ENCODE measurements around the gene EPB41L1.

Gene EPB41L1

DNA sequence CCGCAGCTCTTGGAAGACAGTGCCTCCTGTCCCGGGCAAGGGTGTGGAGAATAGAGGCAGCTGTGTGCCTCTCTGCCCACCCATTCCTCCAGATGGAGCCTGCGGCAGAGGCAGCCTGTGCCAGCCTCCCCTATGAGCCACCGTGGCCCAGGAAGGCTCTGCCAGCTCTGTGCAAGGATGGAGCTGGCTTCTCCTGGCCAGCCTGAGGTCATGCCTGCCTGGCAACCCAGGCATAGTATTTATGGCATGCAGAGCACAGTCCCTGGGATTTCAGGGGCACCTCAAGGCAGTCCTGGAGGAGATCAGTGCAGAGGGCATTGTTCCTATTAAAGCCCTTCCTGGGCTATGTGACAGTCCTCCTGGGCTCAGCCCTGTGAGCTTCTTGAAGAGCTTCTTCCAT is 1.5 kb downstream of the EPB41L1 start:
- DNase-seq: no peak

DNA sequence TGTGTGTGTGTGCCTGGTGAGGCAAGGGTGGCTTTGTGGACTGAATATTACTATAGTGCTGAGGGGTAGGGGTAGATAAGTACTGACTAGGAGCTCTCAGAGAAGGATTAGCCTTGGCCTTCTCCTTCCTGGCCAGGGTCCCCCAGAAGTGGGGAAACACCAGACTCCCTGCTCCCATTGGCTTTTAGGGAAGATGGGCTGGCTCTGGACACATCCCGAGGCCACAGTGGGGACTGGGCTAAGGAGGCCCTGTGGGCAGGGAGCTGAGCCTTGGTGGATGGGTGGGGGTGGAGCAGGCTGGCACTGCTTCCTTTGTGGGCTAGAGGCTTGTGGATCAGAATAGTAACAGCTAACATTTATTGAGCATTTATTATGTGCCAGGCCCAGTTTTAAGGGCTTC is 3.1 kb downstream of the EPB41L1 start:
- no peak for DNase-seq

DNA sequence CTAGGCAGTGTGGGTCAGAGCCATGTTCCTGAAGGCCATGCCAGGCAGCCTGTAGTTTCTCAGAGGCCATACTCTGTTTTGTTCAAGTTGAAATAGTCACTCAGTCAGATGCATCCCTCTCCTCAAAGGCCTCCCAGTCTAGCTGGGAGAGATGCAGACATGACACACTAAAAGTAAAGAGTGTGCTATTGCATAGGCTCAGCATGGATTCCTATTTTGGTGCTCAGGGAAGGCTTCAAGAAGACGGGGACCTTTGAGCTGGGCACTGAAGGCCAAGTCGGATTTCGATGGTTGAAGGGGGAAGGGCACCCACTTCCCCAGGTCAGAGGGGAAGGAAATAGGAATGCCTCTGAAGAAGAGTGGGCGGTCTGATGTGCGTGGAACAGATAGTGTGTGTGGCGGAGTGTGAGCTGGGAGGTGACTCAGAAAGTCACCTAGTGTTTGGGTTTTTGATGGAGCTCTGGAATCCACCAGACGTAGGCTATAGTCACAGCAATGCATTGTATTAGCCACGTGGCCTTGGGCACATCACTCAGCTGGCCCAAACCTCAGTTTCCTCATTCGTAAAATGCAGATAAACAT is 3.7 kb downstream of the EPB41L1 start:
- no peak for DNase-seq

DNA sequence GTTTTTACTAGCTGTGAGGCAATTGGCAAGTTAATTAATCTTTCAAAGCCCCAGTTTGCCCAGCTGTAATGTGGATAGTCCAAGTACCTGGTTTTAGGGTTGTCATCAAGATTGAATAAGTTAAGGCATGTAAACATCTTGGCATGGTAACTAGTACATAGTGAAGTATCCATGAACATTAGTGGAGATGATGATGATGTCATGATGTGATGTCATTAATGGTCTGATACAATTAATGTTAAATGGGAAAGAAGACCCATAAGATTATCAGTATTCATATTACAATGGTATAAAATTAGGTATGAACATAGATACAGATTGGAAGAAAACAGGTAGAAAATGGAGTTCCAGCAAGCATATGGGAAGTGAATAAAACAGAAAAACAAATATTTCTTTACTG is 5.3 kb downstream of the EPB41L1 start:
- no peak for DNase-seq

DNA sequence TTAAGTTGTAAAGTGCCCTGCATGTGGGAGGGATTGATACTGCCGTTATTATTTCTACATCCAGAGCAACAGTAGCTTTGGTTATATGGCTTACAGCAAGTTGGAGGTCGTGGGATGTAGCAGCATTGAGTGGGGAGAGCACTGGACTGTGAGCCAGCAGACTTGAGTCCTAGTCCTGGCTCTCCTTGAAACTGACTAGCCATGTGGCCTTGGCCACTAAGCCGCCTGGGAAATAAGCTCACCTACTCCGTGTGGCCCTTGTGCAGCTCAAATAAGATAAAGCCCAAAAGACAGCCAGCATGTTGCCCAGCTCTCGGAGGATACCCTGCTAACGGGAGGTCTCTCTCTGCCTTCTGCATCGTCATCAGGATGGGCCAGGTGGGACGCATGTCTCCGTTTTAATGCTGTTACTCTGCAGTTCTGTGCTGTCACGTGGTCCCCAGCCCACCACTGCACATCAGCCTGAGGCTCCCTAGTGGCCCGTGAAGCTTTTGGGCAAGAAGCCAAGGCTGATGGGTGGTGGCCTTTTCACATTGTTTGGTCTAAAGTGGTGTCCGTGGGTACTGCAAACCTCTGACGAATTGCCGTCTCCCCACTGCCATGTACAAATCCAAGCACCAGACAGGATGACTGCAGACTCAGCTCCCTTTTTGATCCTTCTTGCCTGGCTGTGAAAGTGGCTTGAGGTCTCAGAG is 7.9 kb downstream of the EPB41L1 start:
- no peak for DNase-seq

DNA sequence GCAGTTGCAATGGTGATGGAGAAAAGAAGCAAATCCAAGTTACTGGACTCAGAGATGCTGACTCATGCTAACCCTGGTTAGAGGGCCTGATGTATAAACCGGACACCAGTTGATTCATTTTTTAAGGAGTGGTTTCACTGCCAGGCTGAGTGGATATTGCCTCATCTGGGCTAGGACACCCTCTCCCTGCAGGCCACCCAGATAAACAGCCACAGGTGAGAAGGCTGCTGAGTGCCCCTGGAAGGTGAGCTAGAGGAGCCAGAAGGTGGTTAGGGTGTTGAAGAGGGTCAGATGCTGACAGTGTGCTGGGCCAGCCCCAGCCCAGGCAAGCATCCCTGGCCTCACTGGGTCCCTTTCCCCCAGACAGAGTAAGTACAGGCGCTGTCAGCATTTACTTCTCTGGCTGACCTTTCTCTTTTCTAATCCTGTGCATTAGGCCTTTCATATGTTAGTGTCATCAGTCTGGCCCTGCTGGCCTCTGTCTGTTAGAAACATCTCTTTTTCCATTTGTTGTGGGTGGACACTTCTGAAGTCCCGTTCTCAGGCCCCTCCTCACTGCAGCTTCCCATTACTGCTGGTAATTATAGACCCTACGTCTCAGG is 13.5 kb downstream of the EPB41L1 start:
- peak in 2 of 3 donors; percentile 8 to 20 for DNase-seq

DNA sequence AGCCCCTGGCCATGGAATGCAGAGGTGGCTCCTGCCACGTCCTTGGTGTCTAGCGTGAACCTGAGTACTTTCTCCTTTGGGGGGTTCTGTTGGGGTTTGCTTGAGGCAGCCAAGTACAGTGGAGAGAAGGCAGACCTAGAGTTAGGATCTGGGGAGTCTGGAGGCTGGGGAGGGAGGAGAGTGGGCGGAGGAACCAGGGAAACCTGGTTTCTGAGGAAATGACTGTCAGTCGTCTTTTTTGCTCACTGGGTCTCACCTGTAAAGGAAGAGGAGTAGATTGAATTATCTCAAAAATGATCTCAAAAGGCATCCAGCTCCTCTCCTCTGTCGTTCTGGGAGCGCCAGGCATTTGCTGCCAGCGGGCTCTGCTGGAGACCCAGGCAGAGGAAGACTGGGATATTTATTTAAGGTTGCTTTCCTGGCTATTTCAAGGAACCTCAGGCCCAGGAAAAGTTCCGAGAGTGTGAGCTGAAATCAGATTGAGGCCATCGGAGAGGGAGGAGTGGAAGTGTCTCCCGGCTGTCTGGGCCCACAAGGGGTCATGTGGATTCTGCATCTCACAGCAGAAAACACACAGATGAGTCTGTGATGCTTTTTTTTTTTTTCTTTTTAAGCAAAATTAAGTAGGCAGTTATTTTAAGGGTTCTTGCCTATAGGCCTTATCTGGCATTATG is 16.1 kb downstream of the EPB41L1 start:
- no peak for DNase-seq

DNA sequence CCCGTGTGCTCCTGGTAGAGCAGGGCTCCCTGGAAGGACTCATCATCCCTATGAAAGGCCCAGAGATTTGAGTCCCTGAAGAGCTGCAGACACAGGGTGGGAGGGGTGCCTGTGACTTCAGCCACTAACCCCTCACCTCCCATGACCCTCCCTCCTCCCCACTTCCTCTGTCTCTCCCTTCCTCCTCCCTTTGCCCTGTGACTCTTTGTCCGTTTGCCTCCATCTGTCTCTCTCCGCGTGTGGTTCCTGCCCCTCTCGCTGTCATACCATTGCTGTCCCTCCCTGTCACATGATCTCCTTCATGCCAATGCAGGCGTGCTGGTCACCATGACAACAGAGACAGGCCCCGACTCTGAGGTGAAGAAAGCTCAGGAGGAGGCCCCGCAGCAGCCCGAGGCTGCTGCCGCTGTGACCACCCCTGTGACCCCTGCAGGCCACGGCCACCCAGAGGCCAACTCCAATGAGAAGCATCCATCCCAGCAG is 19.0 kb downstream of the EPB41L1 start:
- DNase-seq: peak; percentile 40 to 47 (median 45)

DNA sequence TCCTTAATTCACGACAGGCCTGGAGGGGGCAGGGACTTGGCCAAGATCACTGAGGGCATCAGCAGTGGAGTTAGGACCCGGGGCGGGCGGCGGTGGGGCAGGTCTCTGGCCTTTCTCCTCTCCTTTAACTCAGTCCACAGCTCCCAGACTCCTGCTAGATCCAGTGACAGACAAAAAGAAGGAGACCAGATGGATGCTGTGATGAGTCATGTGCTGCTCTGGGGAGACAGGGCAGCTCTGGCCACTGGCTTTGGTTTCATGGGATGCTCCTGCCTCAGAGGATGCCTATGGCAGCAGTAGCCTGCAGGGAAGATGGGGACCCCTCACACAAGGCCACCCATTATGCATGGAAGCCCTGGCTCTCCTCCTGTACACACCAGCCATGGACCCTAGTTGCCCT is 20.5 kb downstream of the EPB41L1 start:
- DNase-seq: no peak

DNA sequence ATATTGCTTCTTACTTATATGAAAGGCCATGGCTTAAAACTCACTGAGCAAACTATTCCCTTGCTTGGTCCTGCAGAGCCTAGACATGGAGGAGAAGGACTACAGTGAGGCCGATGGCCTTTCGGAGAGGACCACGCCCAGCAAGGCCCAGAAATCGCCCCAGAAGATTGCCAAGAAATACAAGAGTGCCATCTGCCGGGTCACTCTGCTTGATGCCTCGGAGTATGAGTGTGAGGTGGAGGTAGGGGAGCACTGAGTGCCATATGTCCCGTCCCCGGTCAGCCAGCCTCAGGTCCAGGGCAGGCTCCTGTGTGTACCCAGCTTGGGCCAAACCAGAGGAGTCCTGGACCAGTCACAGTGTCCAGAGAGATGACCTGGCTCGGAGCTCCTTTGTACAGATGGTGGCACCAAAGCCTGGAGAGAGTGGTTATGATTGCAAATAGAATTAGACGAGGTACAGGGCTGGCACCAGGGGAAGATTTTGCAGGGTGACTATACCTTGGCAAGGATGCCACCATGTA is 21.0 kb downstream of the EPB41L1 start:
- DNase-seq: no peak

DNA sequence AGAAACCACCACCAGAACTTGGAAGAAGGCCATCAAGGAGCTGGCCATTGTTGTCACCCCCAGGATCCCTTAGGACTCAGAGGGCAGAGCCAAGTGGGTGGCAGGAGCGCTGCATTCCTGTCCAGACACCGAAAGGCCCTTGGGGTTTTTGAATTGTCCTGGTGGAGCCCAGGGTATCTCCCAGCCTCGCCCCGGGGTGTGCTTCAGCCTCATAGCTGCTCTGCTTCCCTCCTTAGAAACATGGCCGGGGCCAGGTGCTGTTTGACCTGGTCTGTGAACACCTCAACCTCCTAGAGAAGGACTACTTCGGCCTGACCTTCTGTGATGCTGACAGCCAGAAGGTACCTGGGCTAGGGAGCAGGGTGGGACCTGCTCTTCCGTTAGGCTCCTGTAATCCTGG is 23.2 kb downstream of the EPB41L1 start:
- DNase-seq: no peak

DNA sequence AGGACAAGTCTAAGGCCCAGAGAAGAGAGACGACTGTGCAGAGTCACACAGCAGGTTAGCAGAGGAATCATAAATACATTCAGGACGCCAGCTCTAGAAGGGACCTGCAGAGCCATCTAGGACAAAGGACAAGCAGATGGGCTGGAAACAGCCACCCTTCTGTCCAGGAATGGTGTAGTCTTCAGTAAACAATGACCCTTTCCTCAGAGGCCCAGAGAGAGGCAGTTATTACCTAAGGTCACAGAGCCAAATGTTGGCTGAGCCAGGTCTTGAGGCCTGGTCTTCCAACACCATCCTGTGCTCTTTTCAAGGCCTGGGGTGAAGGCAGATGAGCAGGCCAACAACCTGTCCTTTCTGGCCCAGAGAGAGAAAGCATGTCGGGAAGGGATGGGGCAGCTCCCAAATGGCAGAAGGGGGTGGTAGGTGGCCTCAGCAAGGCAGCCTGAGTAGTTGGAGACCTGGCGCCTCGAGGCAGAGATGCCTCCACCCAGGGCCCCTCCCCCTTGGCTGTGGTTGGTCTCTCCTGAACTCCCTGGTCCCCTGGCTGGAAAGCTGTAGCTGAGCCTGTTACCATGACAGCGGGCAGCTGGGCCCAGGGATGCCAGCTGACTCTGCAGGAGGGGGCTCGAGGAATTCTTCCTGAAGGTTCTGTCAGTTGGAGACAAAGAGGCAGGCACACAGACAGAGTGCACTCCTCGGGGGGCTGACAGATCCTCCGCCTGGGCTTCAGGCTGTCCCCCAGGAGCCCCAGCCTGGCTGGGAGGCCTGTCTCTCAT is 24.8 kb downstream of the EPB41L1 start:
- DNase-seq: no peak

DNA sequence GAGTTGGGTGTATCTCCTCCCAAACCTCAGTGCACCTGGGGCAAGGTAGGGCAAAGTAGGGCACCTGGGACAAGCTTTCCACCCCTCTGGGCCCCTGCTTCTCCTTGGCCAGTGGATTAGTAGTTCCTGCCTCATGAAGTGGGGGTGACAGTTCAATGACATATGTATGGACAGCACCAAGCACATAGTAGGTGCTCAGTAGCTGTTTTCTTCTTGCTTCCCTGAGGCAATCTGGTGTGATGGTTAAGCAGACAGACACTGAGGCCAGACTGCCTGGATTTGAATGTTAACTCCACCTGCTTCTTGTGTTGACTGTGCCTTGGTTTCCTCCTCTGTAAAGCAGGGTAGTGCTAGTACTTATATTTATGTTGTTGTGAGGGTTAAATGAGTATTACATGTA is 25.8 kb downstream of the EPB41L1 start:
- DNase-seq: no peak

DNA sequence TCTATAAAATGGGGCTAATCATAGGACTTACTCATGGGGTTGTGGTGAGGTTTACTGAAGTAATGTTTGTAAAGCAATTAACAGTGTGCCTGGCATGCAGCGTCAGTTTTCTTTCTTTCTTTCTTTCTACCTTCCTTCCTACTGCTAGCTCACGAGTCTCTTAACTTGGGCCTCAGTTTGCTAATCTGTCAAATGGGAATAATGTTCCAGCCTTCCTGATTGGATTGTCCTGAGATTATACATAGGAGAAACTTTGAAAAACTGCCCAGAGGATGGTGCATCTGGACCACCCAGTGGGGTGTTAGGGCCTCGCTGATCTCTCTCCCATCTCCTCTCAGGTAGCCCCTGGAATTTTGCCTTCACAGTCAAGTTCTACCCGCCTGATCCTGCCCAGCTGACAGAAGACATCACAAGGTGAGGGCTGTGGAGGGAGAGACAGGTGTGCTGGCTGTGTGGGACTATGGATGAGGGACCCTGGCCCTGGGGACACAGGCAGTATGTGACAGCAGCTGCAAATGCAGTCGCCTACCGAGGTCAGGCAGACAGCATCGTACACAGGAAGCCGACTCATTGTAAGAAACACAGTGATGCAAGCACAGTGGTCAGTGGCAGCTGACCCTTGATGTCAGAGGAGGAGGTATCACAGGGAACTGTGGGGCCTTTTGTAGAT is 27.5 kb downstream of the EPB41L1 start:
- DNase-seq: peak; percentile 57 to 67 (median 62)

DNA sequence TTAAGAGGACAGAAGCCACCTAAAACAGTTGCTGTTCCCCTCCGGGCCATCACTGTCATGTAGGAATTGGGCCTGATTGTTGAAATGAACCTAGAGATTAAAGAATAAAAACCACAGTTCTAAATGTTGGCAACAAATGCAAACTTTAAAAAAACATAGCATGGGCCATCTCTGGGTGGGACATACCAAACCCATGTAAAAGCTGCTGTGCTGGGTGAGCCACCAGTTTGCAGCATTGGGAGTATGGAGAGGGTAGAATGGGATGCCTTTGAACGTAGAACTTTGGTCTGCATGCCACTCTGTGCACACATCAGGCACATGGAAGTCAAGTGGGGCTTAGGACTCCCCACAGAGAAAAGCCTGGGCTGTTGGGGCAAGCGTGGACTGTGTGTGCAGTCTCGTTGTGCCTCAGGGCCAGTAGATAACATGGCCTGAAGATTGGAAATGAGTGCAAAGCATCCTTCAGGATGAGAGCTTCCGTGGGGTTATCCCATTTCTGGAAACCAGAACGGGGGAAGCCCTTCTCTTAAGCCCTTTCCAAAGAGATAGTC is 28.1 kb downstream of the EPB41L1 start:
- DNase-seq: no peak

DNA sequence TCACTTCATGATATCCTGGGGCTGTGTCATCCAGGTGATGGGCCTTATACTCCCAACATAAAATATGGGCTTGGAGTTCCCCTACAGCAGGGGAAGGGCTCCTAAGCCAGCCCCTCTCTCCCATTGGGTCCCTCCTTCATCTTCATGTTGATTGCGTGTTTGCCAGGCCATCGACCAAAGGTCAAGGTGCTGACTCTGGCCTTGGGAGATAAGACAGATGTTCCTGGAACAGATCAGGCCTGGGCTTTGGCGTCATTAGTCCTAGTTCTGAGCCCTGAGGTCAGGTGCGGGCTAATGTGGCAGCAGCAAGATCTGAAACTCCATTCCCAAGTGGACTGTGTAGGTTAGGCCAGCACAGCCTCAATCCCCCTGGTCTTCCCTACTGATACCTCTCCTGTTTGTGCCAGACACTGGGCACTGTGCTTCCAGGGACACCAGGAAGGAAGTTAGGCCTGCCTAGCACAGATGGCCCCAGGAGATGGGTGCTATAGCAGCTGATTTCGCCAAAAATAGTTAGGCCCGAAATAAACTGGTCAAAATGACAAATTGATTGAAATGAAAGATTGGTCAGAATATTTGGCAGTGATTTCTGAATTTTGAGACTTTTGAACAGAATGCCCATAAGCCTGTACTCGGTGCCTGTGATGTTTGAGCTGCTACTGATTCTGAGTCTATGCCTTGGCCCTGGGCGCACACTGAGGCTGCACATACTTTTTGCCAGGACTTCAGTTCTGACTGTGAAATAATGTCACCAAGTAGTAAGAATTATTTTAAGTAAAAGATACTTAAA is 28.8 kb downstream of the EPB41L1 start:
- no peak for DNase-seq

DNA sequence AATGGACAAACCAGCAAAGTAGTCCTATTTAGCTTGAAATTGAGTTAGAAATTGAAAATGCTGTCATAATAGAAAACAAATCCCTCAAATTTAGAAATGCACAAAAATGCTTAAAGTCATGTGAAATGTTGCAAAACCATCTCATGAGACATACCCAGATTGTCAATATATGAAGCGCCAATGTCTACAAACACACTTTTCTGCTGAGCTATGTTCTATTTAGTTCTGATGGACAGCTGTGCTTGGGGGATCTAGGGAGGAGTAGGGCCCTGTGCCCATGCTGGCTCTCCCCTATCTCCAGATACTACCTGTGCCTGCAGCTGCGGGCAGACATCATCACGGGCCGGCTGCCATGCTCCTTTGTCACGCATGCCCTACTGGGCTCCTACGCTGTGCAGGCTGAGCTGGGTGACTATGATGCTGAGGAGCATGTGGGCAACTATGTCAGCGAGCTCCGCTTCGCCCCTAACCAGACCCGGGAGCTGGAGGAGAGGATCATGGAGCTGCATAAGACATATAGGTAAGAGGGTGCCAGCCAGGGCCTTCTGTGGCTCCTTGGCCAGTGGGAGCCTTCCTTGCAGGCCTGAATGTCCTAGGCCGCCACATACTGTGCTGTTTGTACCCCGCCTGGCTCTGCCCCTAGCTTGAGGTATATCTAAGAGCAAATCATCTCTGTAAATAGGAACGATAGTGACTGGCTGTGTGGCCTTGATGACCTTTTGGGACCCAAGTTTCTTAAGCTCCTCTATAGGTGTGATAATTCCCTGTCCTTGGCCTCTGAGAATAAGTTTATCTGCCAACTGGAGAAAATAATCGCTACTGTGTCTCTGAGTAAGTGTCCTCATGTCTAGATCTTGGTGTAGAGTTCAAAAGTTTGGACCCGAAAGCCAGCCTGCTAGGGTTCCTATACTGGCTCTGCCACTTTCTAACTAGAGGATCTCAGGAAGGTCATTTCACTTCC is 30.6 kb downstream of the EPB41L1 start:
- DNase-seq: no peak

DNA sequence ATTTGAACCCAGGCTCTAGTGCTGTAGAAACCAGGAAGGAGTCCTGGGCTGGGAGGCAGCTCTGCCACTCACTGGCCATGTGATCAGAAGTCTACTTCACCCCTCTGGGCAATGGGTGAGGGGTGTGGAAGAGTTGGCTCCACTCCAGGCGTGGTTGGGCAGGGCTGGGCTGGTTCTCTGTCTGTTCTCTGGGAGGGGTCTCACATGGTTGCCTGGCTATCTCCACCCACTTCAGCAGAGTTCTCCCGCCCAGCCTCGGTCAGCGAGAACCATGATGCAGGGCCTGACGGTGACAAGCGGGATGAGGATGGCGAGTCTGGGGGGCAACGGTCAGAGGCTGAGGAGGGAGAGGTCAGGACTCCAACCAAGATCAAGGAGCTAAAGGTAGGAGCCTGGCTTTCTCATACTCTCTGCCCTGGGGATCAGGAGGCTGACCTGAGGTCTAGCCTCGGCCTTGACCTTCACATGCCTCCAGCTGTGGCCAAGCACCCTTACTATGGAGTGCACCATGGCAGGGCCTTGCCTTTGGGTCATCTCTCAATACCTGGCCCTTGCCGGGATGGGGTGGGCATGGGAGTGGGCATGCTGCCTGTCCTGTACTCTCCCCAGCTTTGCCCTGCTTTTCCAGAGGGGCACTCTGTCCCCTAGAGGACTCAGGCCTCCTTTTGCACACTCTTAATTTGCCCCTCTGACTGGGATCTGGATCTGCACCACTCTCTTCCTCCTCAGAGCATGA is 39.6 kb downstream of the EPB41L1 start:
- no peak for DNase-seq

DNA sequence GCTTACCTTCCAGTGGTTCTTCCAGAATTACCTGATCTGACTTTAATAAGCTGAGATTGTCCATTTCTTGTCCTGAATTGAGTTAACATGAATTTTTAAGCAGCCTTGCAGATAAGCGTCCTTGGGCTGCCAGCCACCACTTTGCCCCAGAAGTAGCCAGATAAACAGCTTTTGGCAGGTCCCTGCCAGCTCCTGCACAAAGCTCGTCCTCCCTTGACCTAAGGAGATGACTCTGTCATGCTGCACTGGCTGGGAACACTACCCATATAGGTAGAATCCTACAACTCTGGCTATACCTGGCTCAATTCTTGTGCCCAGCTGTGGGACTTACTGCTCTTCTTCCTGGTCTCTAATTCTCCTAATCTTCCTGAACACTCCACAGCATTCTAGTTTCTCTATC is 42.1 kb downstream of the EPB41L1 start:
- no peak for DNase-seq

Data from suppressor macrophage treated with lipopolysaccharide for 1 hour (primary cell).